H9 (cell line): Measurements from ENCODE around the gene ANK2. TPM values are rescaled to one million over a fixed set of nuclear protein-coding genes. Genes with fewer than 3 reads are reported as not detected.

Source experiments
- DNase-seq: peaks from one replicate; pipeline ENCODE4 v3.0.0-alpha.2; 2017
- H2AFZ ChIP-seq: one replicate; pipeline ENCODE4 v1.6.1; 2013; ENCODE audit warnings: mild to moderate bottlenecking, low read length, control low read depth, moderate library complexity
- H2AK5ac ChIP-seq: 2 replicates; pipeline ENCODE4 v1.6.1; 2013; ENCODE audit warnings: low read length, control low read depth, mixed read lengths; ENCODE audit not compliant: insufficient read length
- H2BK120ac ChIP-seq: one replicate; pipeline ENCODE4 v1.6.1; 2013; ENCODE audit warnings: low read depth, mild to moderate bottlenecking, low read length, control low read depth, inconsistent platforms; ENCODE audit not compliant: poor library complexity, severe bottlenecking
- H2BK12ac ChIP-seq: 2 replicates; pipeline ENCODE4 v1.6.1; 2013; ENCODE audit warnings: low read length, control low read depth, mixed read lengths, low read depth; ENCODE audit not compliant: insufficient read length
- H2BK15ac ChIP-seq: 2 replicates; pipeline ENCODE4 v1.6.1; 2013; ENCODE audit warnings: low read depth, low read length, control low read depth
- H2BK20ac ChIP-seq: one replicate; pipeline ENCODE4 v1.6.1; 2013; ENCODE audit warnings: low read depth, mild to moderate bottlenecking, low read length, control low read depth, inconsistent platforms; ENCODE audit not compliant: poor library complexity, severe bottlenecking
- H2BK5ac ChIP-seq: 2 replicates; pipeline ENCODE4 v1.6.1; 2013; ENCODE audit warnings: low read length, control low read depth, mixed read lengths; ENCODE audit not compliant: insufficient read length
- H3K14ac ChIP-seq: 2 replicates; pipeline ENCODE4 v1.6.1; 2013; ENCODE audit warnings: low read length, control low read depth; ENCODE audit not compliant: insufficient read depth
- H3K18ac ChIP-seq: 2 replicates; pipeline ENCODE4 v1.6.1; 2013; ENCODE audit warnings: low read depth, mild to moderate bottlenecking, mixed read lengths, low read length, control low read depth; ENCODE audit not compliant: insufficient read length
- H3K23ac ChIP-seq: 2 replicates; pipeline ENCODE4 v1.6.1; 2013; ENCODE audit warnings: low read length, control low read depth, mixed read lengths, low read depth; ENCODE audit not compliant: insufficient read length
- H3K23me2 ChIP-seq: 2 replicates; pipeline ENCODE4 v1.6.1; 2013; ENCODE audit warnings: low read depth, mild to moderate bottlenecking, mixed read lengths, low read length, control low read depth; ENCODE audit not compliant: insufficient read length, poor library complexity, severe bottlenecking
- H3K27ac ChIP-seq: 2 replicates; pipeline ENCODE4 v1.5.1; 2013; ENCODE audit warnings: low read length, control low read depth, mixed read lengths, low read depth; ENCODE audit not compliant: insufficient read length
- H3K27me3 ChIP-seq: 2 replicates; pipeline ENCODE4 v1.6.1; 2013; ENCODE audit warnings: low read length, control low read depth, inconsistent platforms; ENCODE audit not compliant: insufficient read depth
- H3K4ac ChIP-seq: 2 replicates; pipeline ENCODE4 v1.6.1; 2013; ENCODE audit warnings: low read depth, mild to moderate bottlenecking, control low read depth, inconsistent platforms, low read length, moderate library complexity
- H3K4me1 ChIP-seq: 2 replicates; pipeline ENCODE4 v1.6.1; 2013; ENCODE audit warnings: low read length, control low read depth, inconsistent platforms; ENCODE audit not compliant: insufficient read depth
- H3K4me2 ChIP-seq: 2 replicates; pipeline ENCODE4 v1.6.1; 2013; ENCODE audit warnings: low read length, control low read depth, mixed read lengths; ENCODE audit not compliant: insufficient read length, insufficient read depth
- H3K56ac ChIP-seq: 2 replicates; pipeline ENCODE4 v1.6.1; 2013; ENCODE audit warnings: low read depth, mild to moderate bottlenecking, mixed read lengths, low read length, control low read depth; ENCODE audit not compliant: insufficient read length
- H3K79me1 ChIP-seq: 2 replicates; pipeline ENCODE4 v1.6.1; 2013; ENCODE audit warnings: low read depth, mild to moderate bottlenecking, moderate library complexity, low read length, control low read depth, inconsistent platforms; ENCODE audit not compliant: insufficient read depth, poor library complexity, severe bottlenecking
- H3K79me2 ChIP-seq: 2 replicates; pipeline ENCODE4 v1.6.1; 2013; ENCODE audit warnings: low read length, control low read depth, inconsistent platforms; ENCODE audit not compliant: insufficient read depth
- H3K9ac ChIP-seq: 2 replicates; pipeline ENCODE4 v1.6.1; 2013; ENCODE audit warnings: low read length, control low read depth, mixed read lengths; ENCODE audit not compliant: insufficient read length; ENCODE audit errors: extremely low read depth
- H3K9me3 ChIP-seq: one replicate; pipeline ENCODE4 v1.6.1; 2013; ENCODE audit warnings: low read depth, low read length, inconsistent platforms; ENCODE audit not compliant: control insufficient read depth
- H3T11ph ChIP-seq: one replicate; pipeline ENCODE4 v1.6.1; 2013; ENCODE audit warnings: mild to moderate bottlenecking, low read length, control low read depth, inconsistent platforms
- H4K20me1 ChIP-seq: one replicate; pipeline ENCODE4 v1.6.1; 2013; ENCODE audit not compliant: control insufficient read depth, insufficient read length, insufficient read depth
- H4K5ac ChIP-seq: 2 replicates; pipeline ENCODE4 v1.6.1; 2013; ENCODE audit warnings: low read depth, mild to moderate bottlenecking, mixed read lengths, low read length, control low read depth; ENCODE audit not compliant: insufficient read length
- H4K8ac ChIP-seq: replicated peaks from 2 replicates; pipeline ENCODE4 v1.6.1; 2013; ENCODE audit warnings: low read length, control low read depth, mixed read lengths, low read depth; ENCODE audit not compliant: insufficient read length
- H4K91ac ChIP-seq: 2 replicates; pipeline ENCODE4 v1.6.1; 2013; ENCODE audit warnings: low read depth, mild to moderate bottlenecking, moderate library complexity, mixed read lengths, low read length, control low read depth; ENCODE audit not compliant: insufficient read length
- H3K27ac Mint-ChIP-seq, 3 experiments: 2 replicates in 2 of 3; 3 replicates in 1 of 3; pipeline ENCODE4 v1.8.0; 2020 to 2021; ENCODE audit warnings: mixed read lengths in 3 of 3, mild to moderate bottlenecking in 1 of 3, moderate library complexity in 1 of 3
- H3K27me3 Mint-ChIP-seq: 2 replicates; pipeline ENCODE4 v1.8.0; 2021; ENCODE audit warnings: low read depth, mild to moderate bottlenecking, moderate library complexity, mixed read lengths
- H3K36me3 Mint-ChIP-seq, 3 experiments: 2 replicates in 2 of 3; 3 replicates in 1 of 3; pipeline ENCODE4 v1.8.0; 2020 to 2021; ENCODE audit warnings: low read depth in 3 of 3, mixed read lengths in 3 of 3; ENCODE audit not compliant: insufficient read depth in 1 of 3
- H3K4me1 Mint-ChIP-seq, 2 experiments: 2 replicates each; pipeline ENCODE4 v1.8.0; 2020; ENCODE audit warnings: mixed read lengths in 2 of 2
- H3K4me3 Mint-ChIP-seq, 2 experiments: 2 replicates in 1 of 2; 3 replicates in 1 of 2; pipeline ENCODE4 v1.8.0; 2020 to 2021; ENCODE audit warnings: mild to moderate bottlenecking in 2 of 2, mixed read lengths in 2 of 2, moderate library complexity in 1 of 2
- H3K9me3 Mint-ChIP-seq, 2 experiments: 2 replicates in 1 of 2; 3 replicates in 1 of 2; pipeline ENCODE4 v1.8.0; 2020; ENCODE audit warnings: mild to moderate bottlenecking in 2 of 2, mixed read lengths in 2 of 2, moderate library complexity in 1 of 2
- WGBS: extraction: QIAGEN DNeasy Blood & Tissue Kit; methylation state at CpG from one replicate; pipeline ENCODE4 v1.1.7; 2013; ENCODE audit warnings: missing lambda C conversion rate, low lambda C conversion rate, mixed read lengths; ENCODE audit not compliant: insufficient read length; ENCODE audit errors: extremely low coverage; 5-methylcytosine and 5-hydroxymethylcytosine counted together
- total RNA-seq: library from RNA; stranded (reverse); gene quantifications from 2 replicates; pipeline ENCODE4 v1.2.1, GENCODE V29; 2021
- TF ChIP-seq, protein P1 (sequence below): fragments of 200-600 bp; sonication (generic); conservative IDR thresholded peaks from 3 replicates; pipeline ENCODE4 v1.8.0; 2021; ENCODE audit warnings: antibody characterized with exemption, mild to moderate bottlenecking

Gene ANK2
- total RNA-seq, 1 experiment from 2014 or later, result 36.8 TPM

DNA sequence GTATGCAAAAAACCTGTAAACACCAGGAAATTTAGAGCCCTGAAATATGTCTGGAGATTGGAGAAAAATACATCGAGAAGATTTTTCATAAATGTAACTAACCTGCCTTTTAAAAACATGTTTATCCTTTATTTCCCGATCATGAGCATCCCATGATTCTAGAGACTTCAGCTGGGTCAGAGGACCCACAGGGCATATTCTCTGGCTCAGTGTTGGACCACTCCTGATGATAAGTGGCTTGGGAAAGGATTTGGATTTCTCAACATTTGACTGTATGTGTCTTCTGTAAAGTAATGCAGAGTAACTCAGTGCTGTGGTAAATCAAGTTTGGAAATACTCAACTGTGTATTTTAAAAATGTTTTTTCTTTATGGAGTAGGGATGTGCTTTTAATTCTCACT lies 40.0 kb upstream of the ANK2 start:
- H3K4me2 ChIP-seq, result no peak overlapping the region
- no peaks in the 10 kb centered on the region for H3K79me2 ChIP-seq
- no peak overlapping the region for H3K23ac ChIP-seq
- no peaks in the 10 kb centered on the region for H3K9me3 ChIP-seq
- H3K14ac ChIP-seq, result no peak overlapping the region
- H2BK15ac ChIP-seq, result no peak overlapping the region
- no peak overlapping the region for H2AK5ac ChIP-seq
- no peaks in the 10 kb centered on the region for H3K4me1 Mint-ChIP-seq
- H3K9me3 Mint-ChIP-seq, result no peaks in the 10 kb centered on the region
- H2AFZ ChIP-seq, result no peak overlapping the region
- H3K27me3 ChIP-seq, result no peaks in the 10 kb centered on the region
- H3T11ph ChIP-seq, result no peak overlapping the region
- H3K4me1 ChIP-seq, result no peaks in the 10 kb centered on the region
- H2BK120ac ChIP-seq, result no peak overlapping the region
- no peak for DNase-seq
- H2BK20ac ChIP-seq, result no peak overlapping the region
- no peak overlapping the region for H3K27ac ChIP-seq
- H3K27me3 Mint-ChIP-seq, result no peaks in the 10 kb centered on the region
- H4K5ac ChIP-seq, result no peak overlapping the region
- no peak overlapping the region for H3K4me3 Mint-ChIP-seq
- no peaks in the 10 kb centered on the region for H3K23me2 ChIP-seq
- H3K27ac Mint-ChIP-seq, result no peak overlapping the region
- no peak overlapping the region for H4K8ac ChIP-seq
- H3K4ac ChIP-seq, result no peak overlapping the region
- H4K91ac ChIP-seq, result no peak overlapping the region
- no peak overlapping the region for H2BK12ac ChIP-seq
- H3K56ac ChIP-seq, result no peak overlapping the region
- no CpG with 5 or more reads among the region's 2 CpGs for WGBS
- TF ChIP-seq, protein P1, sequence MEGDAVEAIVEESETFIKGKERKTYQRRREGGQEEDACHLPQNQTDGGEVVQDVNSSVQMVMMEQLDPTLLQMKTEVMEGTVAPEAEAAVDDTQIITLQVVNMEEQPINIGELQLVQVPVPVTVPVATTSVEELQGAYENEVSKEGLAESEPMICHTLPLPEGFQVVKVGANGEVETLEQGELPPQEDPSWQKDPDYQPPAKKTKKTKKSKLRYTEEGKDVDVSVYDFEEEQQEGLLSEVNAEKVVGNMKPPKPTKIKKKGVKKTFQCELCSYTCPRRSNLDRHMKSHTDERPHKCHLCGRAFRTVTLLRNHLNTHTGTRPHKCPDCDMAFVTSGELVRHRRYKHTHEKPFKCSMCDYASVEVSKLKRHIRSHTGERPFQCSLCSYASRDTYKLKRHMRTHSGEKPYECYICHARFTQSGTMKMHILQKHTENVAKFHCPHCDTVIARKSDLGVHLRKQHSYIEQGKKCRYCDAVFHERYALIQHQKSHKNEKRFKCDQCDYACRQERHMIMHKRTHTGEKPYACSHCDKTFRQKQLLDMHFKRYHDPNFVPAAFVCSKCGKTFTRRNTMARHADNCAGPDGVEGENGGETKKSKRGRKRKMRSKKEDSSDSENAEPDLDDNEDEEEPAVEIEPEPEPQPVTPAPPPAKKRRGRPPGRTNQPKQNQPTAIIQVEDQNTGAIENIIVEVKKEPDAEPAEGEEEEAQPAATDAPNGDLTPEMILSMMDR, result no peak
- H3K36me3 Mint-ChIP-seq, result peaks cover 0 to 3% (median 0%) of the 10 kb centered on the region in 3 experiments; a peak in 1 of 7 replicates
- no peak overlapping the region for H3K18ac ChIP-seq
- H2BK5ac ChIP-seq, result no peak overlapping the region
- no peak overlapping the region for H3K9ac ChIP-seq
- H4K20me1 ChIP-seq, result no peaks in the 10 kb centered on the region
- H3K79me1 ChIP-seq, result no peaks in the 10 kb centered on the region
